IMR-90 (cell line): Measurements from ENCODE around the gene NLGN2. TPM values are rescaled to one million over a fixed set of nuclear protein-coding genes. Genes with fewer than 3 reads are reported as not detected.

ENCODE experiments used
- ATAC-seq: fragments of 200-7000 bp; cut with Tn5 transposase; 2 replicates; pipeline ENCODE4 v1.9.1; 2020; ENCODE audit warnings: low read depth, mild to moderate bottlenecking, moderate library complexity
- BruUV-seq: library from RNA; stranded (reverse); fragments of 400-500 nt; replicated peaks from 2 replicates; lab custom pipeline; 2021; lab: Mats Ljungman, UMichigan
- CTCF ChIA-PET: fragments of 300-600 bp; formaldehyde crosslinking; extraction: SDS; loops from one replicate; lab custom pipeline; 2021; ENCODE audit warnings: antibody characterized with exemption; lab: Yijun Ruan, JAX
- POLR2A ChIA-PET: fragments of 300-600 bp; sonication (Branson Sonifier 250); formaldehyde crosslinking; loops from one replicate; lab custom pipeline; 2022; ENCODE audit warnings: antibody characterized with exemption; ENCODE audit not compliant: unreplicated experiment; lab: Charles Lee
- DNase-seq: peaks from one replicate; pipeline ENCODE4 v3.0.0; 2013
- H2AFZ ChIP-seq: replicated peaks from 2 replicates; pipeline ENCODE3; 2013; ENCODE audit warnings: low read length, mild to moderate bottlenecking; ENCODE audit not compliant: poor library complexity
- H2AK5ac ChIP-seq: 2 replicates; pipeline ENCODE4 v1.6.1; 2013; ENCODE audit warnings: low read depth, low read length, inconsistent platforms
- H2AK9ac ChIP-seq: replicated peaks from 2 replicates; pipeline ENCODE3; 2013; ENCODE audit warnings: mild to moderate bottlenecking, low read depth, low read length, moderate library complexity; ENCODE audit not compliant: poor library complexity
- H2BK120ac ChIP-seq: 2 replicates; pipeline ENCODE4 v1.6.1; 2013; ENCODE audit warnings: low read depth, low read length, inconsistent platforms
- H2BK15ac ChIP-seq: 3 replicates; pipeline ENCODE4 v1.6.1; 2013; ENCODE audit warnings: low read depth, low read length, inconsistent platforms
- H2BK20ac ChIP-seq: 2 replicates; pipeline ENCODE4 v1.6.1; 2013; ENCODE audit warnings: low read depth, mild to moderate bottlenecking, inconsistent platforms, low read length, moderate library complexity
- H2BK5ac ChIP-seq: 2 replicates; pipeline ENCODE4 v1.6.1; 2013; ENCODE audit warnings: mild to moderate bottlenecking, low read depth, low read length, inconsistent platforms; ENCODE audit not compliant: poor library complexity, severe bottlenecking
- H3K14ac ChIP-seq: replicated peaks from 2 replicates; pipeline ENCODE4 v1.6.1; 2013; ENCODE audit warnings: low read depth, low read length, inconsistent platforms
- H3K18ac ChIP-seq: 2 replicates; pipeline ENCODE4 v1.6.1; 2013; ENCODE audit warnings: low read depth, low read length, control low read depth
- H3K23ac ChIP-seq: 2 replicates; pipeline ENCODE4 v1.6.1; 2013; ENCODE audit warnings: low read depth, low read length, inconsistent platforms
- H3K27ac ChIP-seq: 2 replicates; pipeline ENCODE4 v1.5.1; 2013; ENCODE audit warnings: mild to moderate bottlenecking, control low read depth, low read length; ENCODE audit not compliant: insufficient read depth
- H3K27me3 ChIP-seq: 2 replicates; pipeline ENCODE4 v1.6.1; 2013; ENCODE audit warnings: low read length; ENCODE audit not compliant: control insufficient read depth, insufficient read depth
- H3K36me3 ChIP-seq: 2 replicates; pipeline ENCODE4 v1.6.1; 2013; ENCODE audit warnings: low read length, mixed read lengths; ENCODE audit not compliant: control insufficient read depth, insufficient read depth
- H3K4ac ChIP-seq: 2 replicates; pipeline ENCODE4 v1.6.1; 2013; ENCODE audit warnings: low read depth, low read length, inconsistent platforms
- H3K4me1 ChIP-seq: 2 replicates; pipeline ENCODE4 v1.6.1; 2013; ENCODE audit warnings: low read length, mixed read lengths; ENCODE audit not compliant: control insufficient read depth, insufficient read depth
- H3K4me2 ChIP-seq: 2 replicates; pipeline ENCODE4 v1.6.1; 2013; ENCODE audit warnings: low read depth, mild to moderate bottlenecking, control low read depth, low read length, moderate library complexity
- H3K4me3 ChIP-seq: 2 replicates; pipeline ENCODE4 v1.5.1; 2013; ENCODE audit warnings: low read depth, mild to moderate bottlenecking, control low read depth, low read length, moderate library complexity; ENCODE audit not compliant: insufficient read depth
- H3K56ac ChIP-seq: 2 replicates; pipeline ENCODE4 v1.6.1; 2013; ENCODE audit warnings: low read length, inconsistent platforms; ENCODE audit not compliant: insufficient read depth; ENCODE audit errors: extremely low read depth
- H3K79me1 ChIP-seq, 2 experiments: 2 replicates each; pipeline ENCODE4 v1.6.1; 2013; ENCODE audit warnings: low read length in 2 of 2, inconsistent platforms in 1 of 2, low read depth in 1 of 2
- H3K9ac ChIP-seq: 2 replicates; pipeline ENCODE4 v1.6.1; 2013; ENCODE audit warnings: low read depth, low read length, control low read depth
- H3K9me1 ChIP-seq: 2 replicates; pipeline ENCODE4 v1.6.1; 2013; ENCODE audit warnings: low read length, inconsistent platforms; ENCODE audit not compliant: insufficient read depth
- H3K9me3 ChIP-seq: 2 replicates; pipeline ENCODE4 v1.6.1; 2013; ENCODE audit warnings: low read length; ENCODE audit not compliant: control insufficient read depth, insufficient read depth
- H4K20me1 ChIP-seq: 2 replicates; pipeline ENCODE4 v1.6.1; 2013; ENCODE audit warnings: low read length, inconsistent platforms; ENCODE audit not compliant: insufficient read depth
- H4K5ac ChIP-seq: 2 replicates; pipeline ENCODE4 v1.6.1; 2013; ENCODE audit warnings: mild to moderate bottlenecking, low read depth, low read length, control low read depth
- H4K8ac ChIP-seq, 2 experiments: 2 replicates each; pipeline ENCODE4 v1.6.1; 2013; ENCODE audit warnings: low read depth in 2 of 2, low read length in 2 of 2, control low read depth in 1 of 2, inconsistent platforms in 1 of 2
- H4K91ac ChIP-seq: 2 replicates; pipeline ENCODE4 v1.6.1; 2013; ENCODE audit warnings: low read depth, low read length, inconsistent platforms; ENCODE audit not compliant: insufficient read depth
- BHLHE40 ChIP-seq: fragments of 150-350 bp; IDR thresholded peaks from 2 replicates; pipeline ENCODE4 v1.6.1; 2016; ENCODE audit warnings: mild to moderate bottlenecking, low read depth, low read length
- CEBPB ChIP-seq: IDR thresholded peaks from 2 replicates; pipeline ENCODE4 v1.6.1; 2012; ENCODE audit warnings: low read depth, low read length, improper control_type of control experiment
- CHD1 ChIP-seq: IDR thresholded peaks from 2 replicates; pipeline ENCODE4 v1.6.1; 2012; ENCODE audit warnings: low read depth, low read length, improper control_type of control experiment
- CTCF ChIP-seq: conservative IDR thresholded peaks from 2 replicates; pipeline ENCODE4 v1.5.1; 2012; ENCODE audit warnings: mild to moderate bottlenecking, low read depth, low read length, improper control_type of control experiment
- ELK1 ChIP-seq: fragments of 150-350 bp; IDR thresholded peaks from 2 replicates; pipeline ENCODE4 v1.6.1; 2016; ENCODE audit warnings: low read depth, mild to moderate bottlenecking, low read length, moderate library complexity, borderline replicate concordance
- FOS ChIP-seq: fragments of 150-350 bp; IDR thresholded peaks from 2 replicates; pipeline ENCODE4 v1.6.1; 2016; ENCODE audit warnings: low read depth, low read length
- MAFK ChIP-seq: IDR thresholded peaks from 2 replicates; pipeline ENCODE4 v1.6.1; 2012; ENCODE audit warnings: low read depth, low read length, improper control_type of control experiment
- MAZ ChIP-seq: IDR thresholded peaks from 2 replicates; pipeline ENCODE4 v1.6.1; 2012; ENCODE audit warnings: low read depth, mild to moderate bottlenecking, low read length, improper control_type of control experiment, moderate library complexity, borderline replicate concordance
- MXI1 ChIP-seq: IDR thresholded peaks from 2 replicates; pipeline ENCODE4 v1.6.1; 2012; ENCODE audit warnings: low read depth, mild to moderate bottlenecking, low read length, moderate library complexity, borderline replicate concordance
- POLR2A ChIP-seq: IDR thresholded peaks from 2 replicates; pipeline ENCODE4 v1.6.1; 2012; ENCODE audit warnings: mild to moderate bottlenecking, low read depth, low read length
- RCOR1 ChIP-seq: IDR thresholded peaks from 2 replicates; pipeline ENCODE4 v1.6.1; 2012; ENCODE audit warnings: mild to moderate bottlenecking, low read length, improper control_type of control experiment; ENCODE audit not compliant: insufficient replicate concordance
- RFX5 ChIP-seq: IDR thresholded peaks from 2 replicates; pipeline ENCODE4 v1.8.0; 2012; ENCODE audit warnings: low read depth, mild to moderate bottlenecking, low read length, moderate library complexity
- SMC3 ChIP-seq: fragments of 150-350 bp; IDR thresholded peaks from 2 replicates; pipeline ENCODE4 v1.6.1; 2016; ENCODE audit warnings: low read depth, mild to moderate bottlenecking, antibody characterized with exemption, low read length, moderate library complexity
- WGBS, 2 experiments: methylation state at CpG; one replicate each; pipeline versions ENCODE4 v1.1.5 to v1.1.7; 2013; ENCODE audit warnings: missing lambda C conversion rate in 2 of 2; ENCODE audit not compliant: insufficient read length in 1 of 2; ENCODE audit errors: extremely low coverage in 2 of 2; 5-methylcytosine and 5-hydroxymethylcytosine counted together
- dilution Hi-C: fragments of 300-500 bp; cut with HindIII; formaldehyde crosslinking; loops from one replicate; pipeline ENCODE4 v1.14.3; 2018; ENCODE audit warnings: low sequenced_read_pairs; ENCODE audit not compliant: unreplicated experiment
- in situ Hi-C: fragments of 300-500 bp; cut with MboI; formaldehyde crosslinking; loops from 3 replicates; pipeline ENCODE4 v1.14.3; 2019; ENCODE audit warnings: low sequenced_read_pairs, inconsistent platforms, mixed read lengths
- intact Hi-C: fragments of 100-400 bp; cut with micrococcal nuclease; formaldehyde crosslinking; loops from 2 replicates; pipeline ENCODE4 v1.10.0; 2022
- polyA plus RNA-seq, 3 experiments: library from polyadenylated mRNA; depleted of rRNA; stranded (reverse); fragments of >200 nt; gene quantifications; 2 replicates each; pipeline ENCODE4 v1.2.3, GENCODE V29; 2012; ENCODE audit warnings: low replicate concordance in 1 of 3
- total RNA-seq: library from RNA; depleted of rRNA; stranded (reverse); fragments of >200 nt; gene quantifications from 2 replicates; pipeline ENCODE4 v1.2.3, GENCODE V29; 2012
- TF ChIP-seq, protein P1 (sequence below): fragments of 150-350 bp; IDR thresholded peaks from 2 replicates; pipeline ENCODE4 v1.6.1; 2017; ENCODE audit warnings: mild to moderate bottlenecking, antibody characterized with exemption, low read length, low read depth

The NLGN2 gene
- total and polyA plus RNA-seq, 2 of the 4 experiments (the other 2 are of a cell fraction), result 1.8 to 38.1 TPM

- Histone ChIP-seq H3K9me1 (peaks cover 2% of the 10 kb centered on the region; the same call in 1 of the 2 replicates), H4K91ac (no peak within 1 kb of the TSS), H4K20me1 (no peaks in the 10 kb centered on the region), H3K56ac (no peak within 1 kb of the TSS), H3K18ac (no peak within 1 kb of the TSS), H3K27ac (no peak within 1 kb of the TSS), H2AK9ac (peak within 1 kb of the TSS; percentile 57), H3K4ac (no peak within 1 kb of the TSS), H2BK20ac (no peak within 1 kb of the TSS), H2AK5ac (peak within 1 kb of the TSS; percentile 44; the same call in 1 of the 2 replicates), H4K8ac (no peak within 1 kb of the TSS; a peak in 1 of 4 replicates), H3K14ac (no peak within 1 kb of the TSS), H3K4me2 (peak within 1 kb of the TSS; percentile 3), H3K23ac (no peak within 1 kb of the TSS; the same call in 1 of the 2 replicates), H3K79me1 (no peaks in the 10 kb centered on the region), H2AFZ (peak within 1 kb of the TSS; percentile 84), H3K4me1 (peaks cover 7% of the 10 kb centered on the region; the same call in 1 of the 2 replicates), H3K9me3 (peaks cover 8% of the 10 kb centered on the region; the same call in 1 of the 2 replicates), H4K5ac (no peak within 1 kb of the TSS), H2BK5ac (no peak within 1 kb of the TSS), H2BK120ac (no peak within 1 kb of the TSS), H3K9ac (no peak within 1 kb of the TSS; the same call in 1 of the 2 replicates), H3K4me3 (peak within 1 kb of the TSS; percentile 11; the same call in 1 of the 2 replicates), H3K36me3 (no peaks in the 10 kb centered on the region), H2BK15ac (no peak within 1 kb of the TSS), H3K27me3 (peaks cover 26% of the 10 kb centered on the region)
- ATAC-seq, result peak; percentile 4; the same call in 1 of the 2 replicates
- dilution Hi-C loops, result no loop called here
- intact Hi-C loops, result no loop called here
- ChIA-PET POLR2A (interaction anchor here (0.6 kb wide), 1 partner anchor 12 kb away, joined by 4 read pairs; no protein-coding TSS in a partner anchor), CTCF (no interaction called here)
- WGBS, 2 experiments, result 5% methylated on average over 23 of the region's 52 CpGs; no CpG with 5 or more reads in 1 of the 2 experiments
- in situ Hi-C loops, result no loop called here
- DNase-seq, result no peak
- BruUV-seq, result no TSS peak
- TF ChIP-seq, protein P1, sequence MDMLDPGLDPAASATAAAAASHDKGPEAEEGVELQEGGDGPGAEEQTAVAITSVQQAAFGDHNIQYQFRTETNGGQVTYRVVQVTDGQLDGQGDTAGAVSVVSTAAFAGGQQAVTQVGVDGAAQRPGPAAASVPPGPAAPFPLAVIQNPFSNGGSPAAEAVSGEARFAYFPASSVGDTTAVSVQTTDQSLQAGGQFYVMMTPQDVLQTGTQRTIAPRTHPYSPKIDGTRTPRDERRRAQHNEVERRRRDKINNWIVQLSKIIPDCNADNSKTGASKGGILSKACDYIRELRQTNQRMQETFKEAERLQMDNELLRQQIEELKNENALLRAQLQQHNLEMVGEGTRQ, result no peak
- TF ChIP-seq CHD1, result no peak
- no peak for TF ChIP-seq ELK1
- TF ChIP-seq CEBPB, result no peak
- no peak for TF ChIP-seq FOS
- no peak for TF ChIP-seq BHLHE40
- no peak for TF ChIP-seq RCOR1
- no peak for TF ChIP-seq POLR2A
- no peak for TF ChIP-seq SMC3
- no peak for TF ChIP-seq MAZ
- TF ChIP-seq MAFK, result no peak
- TF ChIP-seq RFX5, result no peak
- no peak for TF ChIP-seq CTCF
- no peak for TF ChIP-seq MXI1
Measured at GRCh38 chr17:7380855-7381683, 26.6 kb upstream of the NLGN2 start, which contains the start of gene TNK1. TSS of gene TNK1 (plus strand) at chr17:7381089. CDS start at chr17:7382927, 1,838 bp downstream.
